HepG2 (cell line): Measurements from ENCODE around the gene PYGB. TPM values are rescaled to one million over a fixed set of nuclear protein-coding genes. Genes with fewer than 3 reads are reported as not detected.

Experiments
- GFI1 ChIP-seq: sonication (generic); formaldehyde crosslinking; IDR thresholded peaks from 2 replicates; pipeline ENCODE4 v1.5.0; 2020; ENCODE audit warnings: missing genetic modification reagents, mild to moderate bottlenecking, borderline replicate concordance
- HMGA1 ChIP-seq: sonication (generic); formaldehyde crosslinking; conservative IDR thresholded peaks from 2 replicates; pipeline ENCODE4 v1.4.0; 2020; ENCODE audit warnings: missing genetic modification reagents
- KAT8 ChIP-seq: IDR thresholded peaks from 2 replicates; pipeline ENCODE4 v1.6.1; 2016; ENCODE audit warnings: missing genetic modification reagents, missing compliant biosample characterization
- NR2F1 ChIP-seq, 2 experiments: fragments of 450-650 bp in 1 of 2; formaldehyde crosslinking in 1 of 2; IDR thresholded peaks; 2 replicates each; pipeline versions ENCODE4 v1.5.0 to v1.6.1; 2016 to 2020; ENCODE audit warnings: mild to moderate bottlenecking in 1 of 2, missing compliant biosample characterization in 1 of 2, missing genetic modification reagents in 1 of 2, moderate library complexity in 1 of 2
- PHF5A ChIP-seq: IDR thresholded peaks from one replicate; pipeline ENCODE4 v1.6.1; 2018; ENCODE audit warnings: low read depth, missing genetic modification reagents; ENCODE audit not compliant: unreplicated experiment
- POLR2A ChIP-seq, 2 experiments: IDR thresholded peaks; 2 replicates each; pipeline ENCODE4 v1.6.1; 2011; ENCODE audit warnings: low read depth in 2 of 2, low read length in 2 of 2, mild to moderate bottlenecking in 1 of 2, moderate library complexity in 1 of 2; ENCODE audit not compliant: insufficient read depth in 1 of 2
- SCMH1 ChIP-seq: sonication (generic); formaldehyde crosslinking; IDR thresholded peaks from 2 replicates; pipeline ENCODE4 v1.9.0; 2021; ENCODE audit warnings: missing genetic modification reagents, mild to moderate bottlenecking, borderline replicate concordance
- TAF1 ChIP-seq: sonication (generic); formaldehyde crosslinking; IDR thresholded peaks from 2 replicates; pipeline ENCODE4 v1.4.0; 2020; ENCODE audit warnings: missing genetic modification reagents
- TOE1 ChIP-seq: sonication (generic); formaldehyde crosslinking; IDR thresholded peaks from 2 replicates; pipeline ENCODE4 v1.4.0; 2020; ENCODE audit warnings: mild to moderate bottlenecking, missing genetic modification reagents
- ZNF10 ChIP-seq: sonication (generic); formaldehyde crosslinking; IDR thresholded peaks from 2 replicates; pipeline ENCODE4 v1.4.0; 2020; ENCODE audit warnings: mild to moderate bottlenecking, low read depth, missing genetic modification reagents, borderline replicate concordance
- ZNF232 ChIP-seq: sonication (generic); formaldehyde crosslinking; IDR thresholded peaks from 2 replicates; pipeline ENCODE4 v1.4.0; 2020; ENCODE audit warnings: missing genetic modification reagents, borderline replicate concordance
- ZNF354B ChIP-seq: sonication (generic); formaldehyde crosslinking; IDR thresholded peaks from 2 replicates; pipeline ENCODE4 v1.8.0; 2022; ENCODE audit warnings: mild to moderate bottlenecking, missing genetic modification reagents
- ZNF746 ChIP-seq: sonication (generic); formaldehyde crosslinking; IDR thresholded peaks from 2 replicates; pipeline ENCODE4 v1.8.0; 2022; ENCODE audit warnings: mild to moderate bottlenecking, missing genetic modification reagents
- polyA plus RNA-seq, 8 experiments: library from polyadenylated mRNA; depleted of rRNA in 3 of 8; stranded (reverse) in 7 of 8; unstranded in 1 of 8; fragments of >200 nt; fragmentation: Illumina TruSeq in 4 of 8; extraction: Trizol in 4 of 8; gene quantifications; 2 replicates each; pipeline versions ENCODE4 v1.2.1 to v1.2.3, GENCODE V29; 2011 to 2016; ENCODE audit warnings: low read depth in 4 of 8, missing spikeins in 1 of 8, mixed read lengths in 1 of 8; ENCODE audit not compliant: insufficient read depth in 1 of 8
- total RNA-seq, 5 experiments: library from RNA; depleted of rRNA; stranded (reverse); fragments of >200 nt; fragmentation: Illumina TruSeq; extraction: Trizol; gene quantifications; 2 replicates each; pipeline ENCODE4 v1.2.3, GENCODE V29; 2016; ENCODE audit warnings: low read depth in 1 of 5
- TF ChIP-seq, protein P1 (sequence below): sonication (generic); formaldehyde crosslinking; IDR thresholded peaks from 2 replicates; pipeline ENCODE4 v1.4.0; 2020; ENCODE audit warnings: missing genetic modification reagents, borderline replicate concordance
- TF ChIP-seq, protein P2 (sequence below): sonication (generic); formaldehyde crosslinking; IDR thresholded peaks from 2 replicates; pipeline ENCODE4 v1.4.0; 2020; ENCODE audit warnings: missing genetic modification reagents
- TF ChIP-seq, protein P3 (sequence below): sonication (generic); formaldehyde crosslinking; IDR thresholded peaks from 2 replicates; pipeline ENCODE4 v1.5.0; 2020; ENCODE audit warnings: mild to moderate bottlenecking, missing genetic modification reagents
- TF ChIP-seq, protein P4 (sequence below): sonication (generic); formaldehyde crosslinking; IDR thresholded peaks from 2 replicates; pipeline ENCODE4 v1.4.0; 2020; ENCODE audit warnings: missing genetic modification reagents, borderline replicate concordance
- TF ChIP-seq, protein P5 (sequence below): sonication (generic); formaldehyde crosslinking; IDR thresholded peaks from 2 replicates; pipeline ENCODE4 v1.5.1; 2020; ENCODE audit warnings: missing genetic modification reagents, mild to moderate bottlenecking, borderline replicate concordance

PYGB gene
- total and polyA plus RNA-seq, 2 of the 13 experiments (the other 11 are each of a cell fraction or from before 2014, with no cell fraction given): 24.2 to 86.3 TPM

DNA sequence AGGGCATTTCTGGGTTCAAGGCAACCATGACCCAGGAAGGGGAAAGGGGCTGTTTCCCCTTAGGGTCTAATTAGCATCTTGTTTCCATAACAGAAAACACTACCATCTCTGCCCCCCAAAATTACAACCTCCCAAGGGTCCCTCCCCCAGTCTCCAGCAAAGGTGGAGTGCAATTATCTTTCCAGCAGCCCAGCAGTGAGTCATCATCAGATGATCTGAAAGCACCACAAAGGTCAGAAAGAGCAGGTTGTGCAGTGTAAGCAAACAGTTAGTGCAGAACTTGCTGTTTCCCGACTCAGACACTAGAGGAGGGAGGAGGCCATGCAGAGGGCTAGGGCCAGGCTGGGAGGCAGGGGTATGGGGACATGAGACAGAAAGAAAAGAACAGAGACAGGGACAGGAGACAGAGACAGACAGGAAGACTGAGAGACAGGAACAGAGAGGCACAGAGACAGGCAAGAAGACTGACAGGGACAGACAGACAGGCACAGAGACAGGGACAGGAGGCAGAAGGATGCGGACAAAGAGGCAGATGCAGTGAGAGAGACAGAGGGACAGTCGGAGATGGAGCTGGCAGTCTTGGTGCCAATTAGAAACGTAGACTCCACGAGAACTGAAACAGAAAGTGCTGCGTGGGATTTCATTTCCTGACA, 62.5 kb downstream of the PYGB start (continued):
- TF ChIP-seq, protein P1, sequence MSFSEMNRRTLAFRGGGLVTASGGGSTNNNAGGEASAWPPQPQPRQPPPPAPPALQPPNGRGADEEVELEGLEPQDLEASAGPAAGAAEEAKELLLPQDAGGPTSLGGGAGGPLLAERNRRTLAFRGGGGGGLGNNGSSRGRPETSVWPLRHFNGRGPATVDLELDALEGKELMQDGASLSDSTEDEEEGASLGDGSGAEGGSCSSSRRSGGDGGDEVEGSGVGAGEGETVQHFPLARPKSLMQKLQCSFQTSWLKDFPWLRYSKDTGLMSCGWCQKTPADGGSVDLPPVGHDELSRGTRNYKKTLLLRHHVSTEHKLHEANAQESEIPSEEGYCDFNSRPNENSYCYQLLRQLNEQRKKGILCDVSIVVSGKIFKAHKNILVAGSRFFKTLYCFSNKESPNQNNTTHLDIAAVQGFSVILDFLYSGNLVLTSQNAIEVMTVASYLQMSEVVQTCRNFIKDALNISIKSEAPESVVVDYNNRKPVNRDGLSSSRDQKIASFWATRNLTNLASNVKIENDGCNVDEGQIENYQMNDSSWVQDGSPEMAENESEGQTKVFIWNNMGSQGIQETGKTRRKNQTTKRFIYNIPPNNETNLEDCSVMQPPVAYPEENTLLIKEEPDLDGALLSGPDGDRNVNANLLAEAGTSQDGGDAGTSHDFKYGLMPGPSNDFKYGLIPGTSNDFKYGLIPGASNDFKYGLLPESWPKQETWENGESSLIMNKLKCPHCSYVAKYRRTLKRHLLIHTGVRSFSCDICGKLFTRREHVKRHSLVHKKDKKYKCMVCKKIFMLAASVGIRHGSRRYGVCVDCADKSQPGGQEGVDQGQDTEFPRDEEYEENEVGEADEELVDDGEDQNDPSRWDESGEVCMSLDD (CRISPR knock-in tag): no peak; the same call in 1 of the 2 replicates
- TF ChIP-seq TOE1 (CRISPR knock-in tag): no peak
- peak; percentile 99 for TF ChIP-seq NR2F1 (CRISPR knock-in tag; IDR thresholded peaks at IDR 0.05)
- TF ChIP-seq ZNF746 (CRISPR knock-in tag): no peak
- TF ChIP-seq, protein P2, sequence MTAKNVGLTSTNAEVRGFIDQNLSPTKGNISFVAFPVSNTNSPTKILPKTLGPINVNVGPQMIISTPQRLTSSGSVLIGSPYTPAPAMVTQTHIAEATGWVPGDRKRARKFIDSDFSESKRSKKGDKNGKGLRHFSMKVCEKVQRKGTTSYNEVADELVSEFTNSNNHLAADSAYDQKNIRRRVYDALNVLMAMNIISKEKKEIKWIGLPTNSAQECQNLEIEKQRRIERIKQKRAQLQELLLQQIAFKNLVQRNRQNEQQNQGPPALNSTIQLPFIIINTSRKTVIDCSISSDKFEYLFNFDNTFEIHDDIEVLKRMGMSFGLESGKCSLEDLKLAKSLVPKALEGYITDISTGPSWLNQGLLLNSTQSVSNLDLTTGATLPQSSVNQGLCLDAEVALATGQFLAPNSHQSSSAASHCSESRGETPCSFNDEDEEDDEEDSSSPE: no peak; the same call in 1 of the 2 replicates
- no peak for TF ChIP-seq GFI1 (CRISPR knock-in tag)
- peak; percentile 80 for TF ChIP-seq KAT8 (CRISPR knock-in tag)
- TF ChIP-seq SCMH1: no peak
- TF ChIP-seq ZNF10 (CRISPR knock-in tag): no peak
- TF ChIP-seq, protein P3, sequence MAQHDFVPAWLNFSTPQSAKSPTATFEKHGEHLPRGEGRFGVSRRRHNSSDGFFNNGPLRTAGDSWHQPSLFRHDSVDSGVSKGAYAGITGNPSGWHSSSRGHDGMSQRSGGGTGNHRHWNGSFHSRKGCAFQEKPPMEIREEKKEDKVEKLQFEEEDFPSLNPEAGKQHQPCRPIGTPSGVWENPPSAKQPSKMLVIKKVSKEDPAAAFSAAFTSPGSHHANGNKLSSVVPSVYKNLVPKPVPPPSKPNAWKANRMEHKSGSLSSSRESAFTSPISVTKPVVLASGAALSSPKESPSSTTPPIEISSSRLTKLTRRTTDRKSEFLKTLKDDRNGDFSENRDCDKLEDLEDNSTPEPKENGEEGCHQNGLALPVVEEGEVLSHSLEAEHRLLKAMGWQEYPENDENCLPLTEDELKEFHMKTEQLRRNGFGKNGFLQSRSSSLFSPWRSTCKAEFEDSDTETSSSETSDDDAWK (CRISPR knock-in tag): no peak
- TF ChIP-seq TAF1 (CRISPR knock-in tag): no peak
- TF ChIP-seq ZNF354B (CRISPR knock-in tag): no peak; the same call in 1 of the 2 replicates
- TF ChIP-seq, protein P4, sequence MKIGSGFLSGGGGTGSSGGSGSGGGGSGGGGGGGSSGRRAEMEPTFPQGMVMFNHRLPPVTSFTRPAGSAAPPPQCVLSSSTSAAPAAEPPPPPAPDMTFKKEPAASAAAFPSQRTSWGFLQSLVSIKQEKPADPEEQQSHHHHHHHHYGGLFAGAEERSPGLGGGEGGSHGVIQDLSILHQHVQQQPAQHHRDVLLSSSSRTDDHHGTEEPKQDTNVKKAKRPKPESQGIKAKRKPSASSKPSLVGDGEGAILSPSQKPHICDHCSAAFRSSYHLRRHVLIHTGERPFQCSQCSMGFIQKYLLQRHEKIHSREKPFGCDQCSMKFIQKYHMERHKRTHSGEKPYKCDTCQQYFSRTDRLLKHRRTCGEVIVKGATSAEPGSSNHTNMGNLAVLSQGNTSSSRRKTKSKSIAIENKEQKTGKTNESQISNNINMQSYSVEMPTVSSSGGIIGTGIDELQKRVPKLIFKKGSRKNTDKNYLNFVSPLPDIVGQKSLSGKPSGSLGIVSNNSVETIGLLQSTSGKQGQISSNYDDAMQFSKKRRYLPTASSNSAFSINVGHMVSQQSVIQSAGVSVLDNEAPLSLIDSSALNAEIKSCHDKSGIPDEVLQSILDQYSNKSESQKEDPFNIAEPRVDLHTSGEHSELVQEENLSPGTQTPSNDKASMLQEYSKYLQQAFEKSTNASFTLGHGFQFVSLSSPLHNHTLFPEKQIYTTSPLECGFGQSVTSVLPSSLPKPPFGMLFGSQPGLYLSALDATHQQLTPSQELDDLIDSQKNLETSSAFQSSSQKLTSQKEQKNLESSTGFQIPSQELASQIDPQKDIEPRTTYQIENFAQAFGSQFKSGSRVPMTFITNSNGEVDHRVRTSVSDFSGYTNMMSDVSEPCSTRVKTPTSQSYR (CRISPR knock-in tag): peak; percentile 79; the same call in 1 of the 2 replicates
- no peak for TF ChIP-seq HMGA1
- TF ChIP-seq, protein P5, sequence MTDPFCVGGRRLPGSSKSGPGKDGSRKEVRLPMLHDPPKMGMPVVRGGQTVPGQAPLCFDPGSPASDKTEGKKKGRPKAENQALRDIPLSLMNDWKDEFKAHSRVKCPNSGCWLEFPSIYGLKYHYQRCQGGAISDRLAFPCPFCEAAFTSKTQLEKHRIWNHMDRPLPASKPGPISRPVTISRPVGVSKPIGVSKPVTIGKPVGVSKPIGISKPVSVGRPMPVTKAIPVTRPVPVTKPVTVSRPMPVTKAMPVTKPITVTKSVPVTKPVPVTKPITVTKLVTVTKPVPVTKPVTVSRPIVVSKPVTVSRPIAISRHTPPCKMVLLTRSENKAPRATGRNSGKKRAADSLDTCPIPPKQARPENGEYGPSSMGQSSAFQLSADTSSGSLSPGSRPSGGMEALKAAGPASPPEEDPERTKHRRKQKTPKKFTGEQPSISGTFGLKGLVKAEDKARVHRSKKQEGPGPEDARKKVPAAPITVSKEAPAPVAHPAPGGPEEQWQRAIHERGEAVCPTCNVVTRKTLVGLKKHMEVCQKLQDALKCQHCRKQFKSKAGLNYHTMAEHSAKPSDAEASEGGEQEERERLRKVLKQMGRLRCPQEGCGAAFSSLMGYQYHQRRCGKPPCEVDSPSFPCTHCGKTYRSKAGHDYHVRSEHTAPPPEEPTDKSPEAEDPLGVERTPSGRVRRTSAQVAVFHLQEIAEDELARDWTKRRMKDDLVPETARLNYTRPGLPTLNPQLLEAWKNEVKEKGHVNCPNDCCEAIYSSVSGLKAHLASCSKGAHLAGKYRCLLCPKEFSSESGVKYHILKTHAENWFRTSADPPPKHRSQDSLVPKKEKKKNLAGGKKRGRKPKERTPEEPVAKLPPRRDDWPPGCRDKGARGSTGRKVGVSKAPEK (CRISPR knock-in tag): 0 out of 2 replicates have a peak, but pooled peaks have one; percentile 18
- no peak for TF ChIP-seq POLR2A (IDR thresholded peaks at IDR 0.05; ENCODE audit: insufficient read depth in 1 of 2, low read depth in 2 of 2, low read length in 2 of 2)
- peak; percentile 89 for TF ChIP-seq PHF5A
- TF ChIP-seq ZNF232 (CRISPR knock-in tag): no peak
